ENCODE measurements around the gene HTT-AS.

Gene HTT-AS

DNA sequence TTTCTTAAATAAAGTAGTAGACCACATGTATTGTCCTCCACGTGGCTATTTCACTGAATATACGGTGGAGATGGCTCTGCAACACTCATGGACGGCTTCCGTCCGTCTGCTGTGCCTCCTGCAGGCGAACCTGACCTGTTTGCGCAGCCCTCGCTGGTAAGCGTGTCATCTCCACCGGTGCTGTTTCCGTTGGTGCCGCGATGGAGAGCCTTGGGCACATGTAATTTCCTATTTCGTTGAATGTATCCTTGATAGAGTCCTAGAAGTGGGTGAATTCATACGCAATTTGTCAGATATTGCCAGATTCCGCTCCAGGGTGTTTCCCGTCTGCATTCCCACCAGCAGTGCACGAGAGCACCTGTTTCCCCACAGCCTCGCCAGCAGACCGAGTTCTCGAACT, 48.5 kb downstream of the HTT-AS start:
- DNase-seq = no peak

DNA sequence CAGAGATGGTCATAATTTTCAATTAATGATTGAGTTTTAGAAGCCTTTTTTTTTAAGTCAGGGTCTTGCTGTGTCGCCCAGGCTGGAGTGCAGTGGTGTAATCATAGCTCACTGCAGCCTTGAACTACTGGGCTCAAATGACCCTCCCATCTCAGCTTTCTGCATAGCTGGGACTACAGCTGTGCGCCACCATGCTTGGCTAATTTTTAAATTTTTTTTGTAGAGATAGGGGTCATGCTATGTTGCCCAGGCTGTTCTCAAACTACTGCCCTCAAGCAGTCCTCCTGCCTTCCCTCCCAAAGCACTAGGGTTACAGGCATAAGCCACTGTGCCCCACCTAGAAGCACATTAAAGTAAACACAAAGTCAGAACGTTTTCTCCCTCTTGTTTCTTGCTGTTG, 51.7 kb downstream of the HTT-AS start:
- no peak for DNase-seq

GRCh38 chr4:3022112-3022511, 52.2 kb downstream of the HTT-AS start:
- DNase-seq = no peak

- DNase-seq = no peak
Measured at GRCh38 chr4:3021627-3022026, 52.7 kb downstream of the HTT-AS start.

GRCh38 chr4:3021127-3021526, 53.2 kb downstream of the HTT-AS start:
- DNase-seq = no peak

DNA sequence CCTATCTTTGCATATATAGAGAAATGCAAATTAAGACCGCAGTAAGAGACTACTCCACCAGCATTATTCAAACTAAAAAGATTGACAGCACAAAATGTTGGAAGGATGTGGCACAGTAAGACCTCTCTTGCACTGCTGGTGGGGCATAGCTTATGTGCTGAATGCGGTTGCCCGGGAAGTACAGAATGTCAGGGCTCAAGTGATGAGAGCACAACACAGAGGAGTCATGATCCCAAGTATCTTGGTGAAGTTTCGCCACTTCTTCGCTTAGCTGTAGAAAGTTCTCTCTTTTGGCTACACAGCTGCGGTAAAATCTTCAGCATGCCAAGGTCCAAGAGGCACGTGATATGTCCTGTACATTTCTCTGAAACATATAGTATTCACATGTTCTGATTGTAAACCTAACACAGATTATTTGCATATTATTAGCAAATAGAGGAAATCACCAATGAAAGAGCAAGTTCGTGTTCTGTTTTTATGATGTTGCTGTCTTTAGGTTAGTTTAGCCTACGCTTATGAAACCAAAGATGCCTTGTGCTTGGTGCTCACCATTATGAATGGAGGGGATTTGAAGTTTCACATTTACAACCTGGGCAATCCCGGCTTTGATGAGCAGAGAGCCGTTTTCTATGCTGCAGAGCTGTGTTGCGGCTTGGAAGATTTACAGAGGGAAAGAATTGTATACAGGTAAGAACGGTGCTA, 55.0 kb downstream of the HTT-AS start:
- DNase-seq = peak; percentile 36 to 49 (median 45)

DNA sequence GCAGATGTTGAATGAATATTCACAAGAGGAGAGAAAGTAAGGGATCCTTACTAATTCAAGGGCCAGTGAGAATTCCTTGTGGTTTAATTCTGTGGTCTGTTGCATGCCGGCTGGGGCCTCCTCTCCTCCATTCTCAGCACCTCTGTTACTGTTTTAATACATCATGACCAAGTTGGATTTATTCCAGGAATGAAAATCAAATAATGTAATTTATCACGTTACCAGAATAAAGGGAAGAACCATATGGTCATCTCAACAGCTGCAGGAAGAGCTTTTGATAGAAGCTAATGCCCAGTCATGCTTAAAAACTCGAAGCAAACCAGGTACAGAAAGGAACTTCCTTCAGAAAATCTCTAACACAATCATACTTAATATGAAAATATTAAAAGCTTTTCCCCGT, 56.8 kb downstream of the HTT-AS start:
- DNase-seq = no peak

GRCh38 chr4:3016961-3017360, 57.4 kb downstream of the HTT-AS start:
- DNase-seq = no peak

GRCh38 chr4:3013839-3014350, 60.4 kb downstream of the HTT-AS start:
- no peak for DNase-seq

All from suppressor macrophage treated with lipopolysaccharide for 1 hour (primary cell).